ENCODE measurements around the gene CIDEA. TPM values are rescaled to one million over a fixed set of nuclear protein-coding genes. Genes with fewer than 3 reads are reported as not detected.
A peak's percentile ranks its signal among the peaks of the same experiment; 100 is the strongest.

CIDEA gene
- total RNA-seq, 1 donor from 2014 or later, result not detected

DNA sequence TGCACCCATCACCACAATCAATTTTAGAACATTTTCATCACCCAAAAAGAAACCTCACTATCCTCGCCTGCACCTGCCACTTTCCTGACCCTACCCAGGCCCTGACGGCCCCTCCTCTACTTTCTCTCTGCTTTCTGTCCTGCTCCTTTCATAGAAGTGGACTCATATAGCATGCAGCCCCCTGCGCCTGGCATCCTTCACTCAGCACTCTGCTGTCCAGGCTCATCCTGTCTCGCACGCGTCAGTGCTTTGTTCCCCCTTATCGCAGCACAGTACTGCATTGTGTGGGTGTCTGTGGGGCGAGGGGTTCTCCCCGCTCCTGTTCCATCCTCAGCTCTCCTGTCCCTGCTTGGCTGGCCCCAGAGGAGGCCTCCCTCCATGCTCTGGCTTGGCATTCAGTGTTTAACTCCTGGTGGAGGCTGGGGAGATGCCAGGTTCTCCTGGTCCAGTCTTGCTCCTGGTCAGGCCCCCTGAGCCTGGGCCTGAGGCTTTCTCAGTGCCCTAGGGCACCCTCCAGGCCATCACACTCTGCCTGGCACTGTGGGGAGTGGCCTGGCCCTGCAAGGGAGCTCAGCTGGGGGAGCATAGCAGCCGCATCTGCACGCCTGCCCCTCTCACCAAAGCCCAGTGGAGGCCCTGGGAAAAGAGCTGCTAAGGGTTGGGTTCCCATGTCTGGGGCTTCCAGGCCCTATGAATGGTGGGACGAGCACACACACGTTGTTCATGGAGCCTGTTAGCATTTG is 47.3 kb downstream of the CIDEA start:
- no peak overlapping the region for H3K4me3 Mint-ChIP-seq (ENCODE audit: low read depth)

DNA sequence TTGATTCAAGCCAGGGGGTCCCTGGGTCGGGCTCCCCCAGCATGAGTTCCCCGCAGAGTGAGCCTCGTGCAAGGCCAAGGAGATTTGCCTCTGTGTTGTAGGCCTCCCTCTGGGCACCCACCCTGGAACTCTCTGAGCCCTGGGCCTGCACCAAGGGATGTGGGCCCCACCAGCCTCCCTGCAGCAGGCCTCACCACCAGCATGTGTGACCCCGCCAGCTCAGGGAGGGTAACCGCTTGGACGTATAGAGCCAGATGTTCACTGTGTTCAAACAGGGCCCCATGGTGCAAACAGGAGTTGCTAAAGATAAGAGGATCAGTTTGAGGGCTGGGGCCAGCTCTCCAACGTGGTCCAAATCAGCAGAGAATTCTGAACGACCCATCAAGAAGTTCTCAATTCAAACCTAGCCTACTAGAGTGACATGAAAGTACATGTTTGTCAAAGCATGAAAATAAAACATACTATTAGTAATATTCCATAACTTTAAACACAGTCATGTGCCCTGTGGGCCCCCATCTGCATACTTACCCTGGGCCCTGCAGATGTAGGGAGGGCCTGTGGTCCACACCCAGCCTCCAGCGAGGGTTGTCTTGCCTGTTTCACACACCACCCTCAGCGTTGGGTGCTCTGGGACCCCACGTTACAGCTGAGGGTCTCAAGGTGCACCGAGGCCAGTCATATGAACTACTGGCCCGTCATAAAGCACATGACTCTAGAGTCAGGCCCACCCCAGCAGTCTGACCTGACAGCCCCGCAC is 48.4 kb downstream of the CIDEA start:
- no peak for DNase-seq (ENCODE audit: low spot score)
- peaks cover 50% of the 10 kb centered on the region for H3K27me3 Mint-ChIP-seq (ENCODE audit: low read depth)
- H3K4me3 Mint-ChIP-seq (ENCODE audit: low read depth), result no peak overlapping the region
- intact Hi-C loops (cut with micrococcal nuclease), result no loop called here
- H3K4me1 Mint-ChIP-seq (ENCODE audit: low read depth), result peaks cover 10% of the 10 kb centered on the region
- no peaks in the 10 kb centered on the region for H3K9me3 Mint-ChIP-seq
- H3K27ac Mint-ChIP-seq, result no peak overlapping the region
- no peaks in the 10 kb centered on the region for H3K36me3 Mint-ChIP-seq (ENCODE audit: low read depth)

More for the DNA sequence above, 47.3 kb downstream of the CIDEA start:
- no peak for DNase-seq (ENCODE audit: low spot score)
- no peaks in the 10 kb centered on the region for H3K9me3 Mint-ChIP-seq
- no peak overlapping the region for H3K27ac Mint-ChIP-seq
- intact Hi-C loops (cut with micrococcal nuclease), result no loop called here
- no peaks in the 10 kb centered on the region for H3K36me3 Mint-ChIP-seq (ENCODE audit: low read depth)
- H3K27me3 Mint-ChIP-seq (ENCODE audit: low read depth), result peaks cover 40% of the 10 kb centered on the region
- H3K4me1 Mint-ChIP-seq (ENCODE audit: low read depth), result no peaks in the 10 kb centered on the region

DNA sequence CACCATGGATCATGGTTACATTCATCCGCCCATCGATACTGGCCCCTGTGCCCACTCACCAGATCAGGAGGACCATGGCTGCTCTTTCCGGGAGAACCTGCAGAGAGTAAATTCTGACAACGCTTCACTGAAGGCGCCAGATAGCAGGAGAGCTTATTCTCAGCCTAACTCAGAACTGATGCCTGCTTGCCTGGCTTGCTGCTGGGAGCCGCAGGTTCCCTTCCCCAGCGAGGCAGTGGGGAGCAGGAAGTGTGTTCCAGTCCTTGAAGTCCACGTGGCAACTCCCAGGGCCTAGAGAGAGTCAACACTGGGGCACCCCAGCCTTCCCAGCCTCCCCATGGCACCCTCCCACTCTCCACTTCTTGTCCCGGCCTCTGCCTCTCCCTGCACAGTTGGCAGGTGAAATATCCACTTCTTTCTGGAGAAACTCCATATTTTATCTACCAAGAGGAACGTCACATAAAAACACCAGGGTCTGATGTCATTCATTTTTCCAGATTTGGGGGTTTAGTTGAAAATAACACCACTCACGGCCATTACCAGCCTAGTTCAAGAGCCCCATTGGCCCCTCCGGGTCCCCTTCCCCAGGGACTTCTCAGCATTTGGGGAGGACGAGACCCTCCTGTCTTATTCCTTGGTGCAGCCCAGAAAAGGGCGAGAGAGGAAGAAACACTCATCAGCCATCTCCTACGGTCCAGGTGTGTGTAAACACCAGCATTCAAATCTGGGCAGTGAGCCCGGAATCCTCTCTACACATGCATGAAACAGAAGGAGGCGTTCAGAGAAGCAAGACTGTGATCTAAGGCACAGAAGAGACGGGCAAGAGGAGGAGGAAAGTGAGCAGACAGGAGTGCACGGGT is 50.4 kb downstream of the CIDEA start:
- H3K27ac Mint-ChIP-seq, result no peak overlapping the region
- intact Hi-C loops (cut with micrococcal nuclease), result no loop called here
- peaks cover under 1% of the 10 kb centered on the region for H3K9me3 Mint-ChIP-seq
- H3K4me3 Mint-ChIP-seq (ENCODE audit: low read depth), result no peak overlapping the region
- peaks cover 48% of the 10 kb centered on the region for H3K27me3 Mint-ChIP-seq (ENCODE audit: low read depth)
- H3K4me1 Mint-ChIP-seq (ENCODE audit: low read depth), result peaks cover 14% of the 10 kb centered on the region
- peaks cover 4% of the 10 kb centered on the region for H3K36me3 Mint-ChIP-seq (ENCODE audit: low read depth)
- DNase-seq (ENCODE audit: low spot score), result no peak

DNA sequence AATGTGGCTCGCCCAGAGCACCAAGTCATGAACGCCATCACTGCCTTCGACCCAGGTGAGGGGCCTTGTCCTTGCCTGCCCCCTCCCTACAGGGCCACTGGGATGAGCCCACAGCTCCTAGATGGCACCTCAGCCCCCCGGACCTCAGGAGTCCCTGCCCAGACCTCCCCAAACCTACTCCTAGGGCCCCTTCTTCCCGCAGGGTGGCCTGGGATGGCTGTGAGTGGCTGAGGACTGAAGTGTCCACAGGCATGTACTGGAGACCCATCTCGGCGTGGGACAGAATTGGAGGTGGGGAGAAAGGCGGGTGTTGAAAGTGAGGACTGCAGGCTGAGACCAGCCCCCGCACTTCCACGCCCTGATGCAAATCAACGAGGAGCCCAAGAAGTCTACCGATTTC is 51.0 kb downstream of the CIDEA start:
- H3K4me3 Mint-ChIP-seq (ENCODE audit: low read depth), result no peak overlapping the region
- peaks cover 16% of the 10 kb centered on the region for H3K4me1 Mint-ChIP-seq (ENCODE audit: low read depth)
- DNase-seq (ENCODE audit: low spot score), result no peak
- H3K36me3 Mint-ChIP-seq (ENCODE audit: low read depth), result peaks cover 8% of the 10 kb centered on the region
- intact Hi-C loops (cut with micrococcal nuclease), result no loop called here
- H3K9me3 Mint-ChIP-seq, result peaks cover 4% of the 10 kb centered on the region
- H3K27ac Mint-ChIP-seq, result no peak overlapping the region
- H3K27me3 Mint-ChIP-seq (ENCODE audit: low read depth), result peaks cover 43% of the 10 kb centered on the region

DNA sequence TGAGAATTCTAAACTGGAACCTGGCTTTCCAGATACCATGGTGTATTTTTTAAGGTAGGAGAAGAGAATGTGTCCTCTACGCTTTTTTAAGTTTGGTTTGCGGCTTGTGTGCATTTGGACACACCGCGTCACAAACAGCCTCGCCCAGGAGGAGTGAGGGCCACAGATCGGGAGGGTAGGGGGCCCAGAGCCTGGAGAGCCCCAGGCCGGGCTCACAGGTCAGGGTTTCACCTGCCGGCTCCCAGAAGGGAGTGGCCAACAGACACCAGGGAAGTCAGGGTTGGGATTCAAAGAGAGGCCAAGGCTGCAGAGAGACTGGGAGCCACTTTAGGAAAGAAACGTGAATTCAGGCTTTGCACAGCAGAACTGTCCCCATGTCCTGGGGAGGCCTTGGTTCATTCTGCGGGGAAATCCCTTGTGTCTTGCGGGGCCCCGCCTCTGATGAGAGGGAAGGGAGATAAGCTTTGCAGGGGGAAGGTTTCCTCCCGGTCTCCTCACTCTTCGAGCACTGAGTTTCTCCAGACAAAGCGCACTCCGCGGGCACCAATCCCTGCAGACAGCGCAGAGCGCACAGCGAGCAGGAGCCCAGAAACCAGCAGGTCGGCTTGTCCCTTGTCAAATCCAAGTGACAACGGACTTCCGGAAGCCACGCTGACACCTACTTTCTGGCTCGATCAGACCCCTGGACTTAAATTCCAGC is 51.9 kb downstream of the CIDEA start:
- Mint-ChIP-seq H3K4me3 (ENCODE audit: low read depth) (peak overlapping the region; percentile 88), H3K27ac (no peak overlapping the region), H3K36me3 (ENCODE audit: low read depth) (peaks cover 15% of the 10 kb centered on the region), H3K4me1 (ENCODE audit: low read depth) (peaks cover 16% of the 10 kb centered on the region), H3K27me3 (ENCODE audit: low read depth) (peaks cover 39% of the 10 kb centered on the region), H3K9me3 (peaks cover 4% of the 10 kb centered on the region)
- no peak for DNase-seq (ENCODE audit: low spot score)
- intact Hi-C loops (cut with micrococcal nuclease), result no loop called here

DNA sequence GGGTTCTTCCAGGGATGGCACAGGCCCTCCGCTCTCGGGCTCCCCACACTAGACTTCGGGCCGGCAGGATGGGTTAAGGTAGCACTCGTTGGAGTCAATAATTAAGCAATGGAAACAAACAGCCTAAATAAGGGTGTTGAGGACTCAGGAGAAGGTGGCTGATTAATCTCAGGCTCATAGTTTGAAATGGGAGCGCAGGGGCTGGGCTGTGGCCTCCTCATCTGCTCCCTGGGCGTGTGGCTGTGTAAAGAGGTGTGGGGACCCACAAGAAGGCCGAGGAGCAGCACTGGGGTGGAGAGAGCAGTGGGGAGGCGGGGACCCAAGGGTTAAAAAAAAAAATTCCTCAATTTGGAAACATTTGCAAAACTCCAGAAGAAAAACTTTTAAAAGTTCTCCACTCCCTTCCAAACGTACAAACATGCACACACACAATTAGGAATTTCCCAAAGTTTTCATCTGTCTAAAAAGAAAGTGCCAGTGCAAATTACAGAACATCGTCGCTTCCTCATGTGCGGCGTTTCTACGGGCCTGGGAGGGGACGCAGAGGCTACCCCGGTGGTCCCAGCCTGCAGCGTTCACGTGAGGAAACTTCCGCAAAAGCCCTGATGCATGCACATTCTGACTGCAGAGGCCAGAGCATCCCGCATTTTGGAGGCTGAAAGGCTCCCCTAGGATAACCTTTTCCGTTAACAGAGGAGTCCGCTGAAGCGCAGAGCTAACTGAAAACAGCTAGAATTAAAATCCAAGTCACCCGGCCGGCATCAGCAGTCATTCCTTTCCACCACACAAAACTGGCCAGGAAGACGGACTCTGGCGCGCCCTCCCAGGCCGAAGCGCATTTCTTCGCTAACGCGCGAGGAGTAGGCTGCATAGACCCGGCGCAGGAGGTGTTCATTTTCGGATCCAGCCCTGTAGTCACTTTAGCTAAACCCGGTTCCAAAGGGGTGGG is 52.9 kb downstream of the CIDEA start:
- peaks cover 36% of the 10 kb centered on the region for H3K27me3 Mint-ChIP-seq (ENCODE audit: low read depth)
- peak overlapping the region; percentile 88 for H3K4me3 Mint-ChIP-seq (ENCODE audit: low read depth)
- DNase-seq (ENCODE audit: low spot score), result no peak
- peak overlapping the region; percentile 83 for H3K27ac Mint-ChIP-seq
- intact Hi-C loops (cut with micrococcal nuclease), result no loop called here
- peaks cover 16% of the 10 kb centered on the region for H3K4me1 Mint-ChIP-seq (ENCODE audit: low read depth)
- H3K9me3 Mint-ChIP-seq, result peaks cover 10% of the 10 kb centered on the region
- H3K36me3 Mint-ChIP-seq (ENCODE audit: low read depth), result peaks cover 25% of the 10 kb centered on the region

DNA sequence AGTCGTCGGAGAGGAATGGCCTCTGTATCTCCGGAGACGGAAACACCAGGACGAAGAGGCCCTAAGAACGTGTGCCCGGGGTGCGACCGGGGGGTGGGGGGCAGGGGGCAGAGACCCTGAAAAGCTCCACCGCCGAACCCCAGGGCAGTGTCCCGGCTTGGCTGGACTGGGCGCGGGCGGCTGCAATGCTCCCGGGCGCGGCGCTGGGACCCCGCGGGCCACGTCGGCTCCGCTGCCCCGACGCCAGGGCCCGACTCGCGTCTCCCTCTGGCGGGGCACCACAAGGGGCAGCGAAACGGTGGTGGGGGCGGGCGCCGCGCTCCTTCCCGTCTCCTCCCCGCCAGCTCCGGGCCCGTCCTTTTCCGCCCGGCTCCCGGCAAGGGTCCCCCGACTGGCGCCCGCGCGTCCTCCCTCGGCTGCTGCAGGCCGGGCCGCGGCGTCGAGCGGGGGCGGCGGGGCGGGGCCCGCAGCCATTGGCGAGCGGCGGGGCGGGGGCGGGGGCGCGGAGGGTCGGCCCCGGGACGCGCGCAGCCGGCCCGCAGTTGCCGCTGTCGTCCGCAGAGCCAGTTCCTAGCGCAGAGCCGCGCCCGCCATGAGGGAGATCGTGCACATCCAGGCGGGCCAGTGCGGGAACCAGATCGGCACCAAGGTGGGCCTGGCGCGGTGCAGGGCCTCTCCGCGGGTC is 53.7 kb downstream of the CIDEA start, which contains the start of gene TUBB6:
Gene TUBB6, plus strand, starts transcription at position 541 of the 685 bp plus-strand sequence. Its CDS starts 52 bp downstream, at position 593.
- H3K27ac Mint-ChIP-seq, result peak within 1 kb of the TSS; percentile 83
- DNase-seq (ENCODE audit: low spot score), result peak; percentile 28
- peaks cover 36% of the 10 kb centered on the region for H3K27me3 Mint-ChIP-seq (ENCODE audit: low read depth)
- peaks cover 30% of the 10 kb centered on the region for H3K36me3 Mint-ChIP-seq (ENCODE audit: low read depth)
- H3K9me3 Mint-ChIP-seq, result peaks cover 11% of the 10 kb centered on the region
- intact Hi-C loops (cut with micrococcal nuclease), result loop anchor here (1.0 kb wide), 1 partner anchor 69 kb away; the partner anchor contains the start of gene AFG3L2
- peak within 1 kb of the TSS; percentile 88 for H3K4me3 Mint-ChIP-seq (ENCODE audit: low read depth)
- peaks cover 16% of the 10 kb centered on the region for H3K4me1 Mint-ChIP-seq (ENCODE audit: low read depth)

DNA sequence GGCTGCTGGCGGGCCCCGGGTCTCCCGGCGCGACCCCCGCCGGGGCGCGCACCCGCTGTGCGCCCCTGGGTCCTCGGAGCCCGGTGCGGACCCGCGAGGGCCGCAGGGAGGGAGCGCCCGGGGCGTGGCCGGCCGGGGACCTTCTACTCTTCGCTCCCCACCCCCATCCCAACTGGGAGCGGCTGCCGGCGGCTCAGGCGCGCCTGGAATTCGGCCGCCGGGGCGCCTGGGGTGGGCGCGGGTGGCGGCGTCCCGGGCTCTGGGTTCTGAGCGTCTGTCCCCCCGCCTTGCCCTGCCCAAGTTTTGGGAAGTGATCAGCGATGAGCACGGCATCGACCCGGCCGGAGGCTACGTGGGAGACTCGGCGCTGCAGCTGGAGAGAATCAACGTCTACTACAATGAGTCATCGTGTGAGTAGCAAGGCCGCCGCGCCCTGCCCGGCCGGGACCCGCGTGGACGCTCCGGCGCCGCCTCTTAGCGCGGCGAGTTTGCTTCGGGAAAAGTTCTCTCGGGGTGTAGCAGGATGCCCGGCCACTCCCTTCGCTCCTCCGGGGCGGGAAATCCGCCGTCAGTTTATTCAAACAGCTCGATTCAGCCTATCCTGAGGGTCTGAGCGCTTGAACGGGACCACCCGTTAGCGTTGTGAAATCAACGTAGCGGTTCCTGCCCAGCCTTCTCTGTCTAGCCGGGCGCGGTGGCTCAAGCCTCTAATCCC is 54.4 kb downstream of the CIDEA start:
- DNase-seq (ENCODE audit: low spot score), result peak; percentile 23
- Mint-ChIP-seq H3K27me3 (ENCODE audit: low read depth) (peaks cover 36% of the 10 kb centered on the region), H3K36me3 (ENCODE audit: low read depth) (peaks cover 37% of the 10 kb centered on the region), H3K4me1 (ENCODE audit: low read depth) (peaks cover 16% of the 10 kb centered on the region), H3K9me3 (peaks cover 11% of the 10 kb centered on the region), H3K4me3 (ENCODE audit: low read depth) (peak overlapping the region; percentile 84), H3K27ac (peak overlapping the region; percentile 68)
- intact Hi-C loops (cut with micrococcal nuclease), result loop anchor here (1.0 kb wide), 1 partner anchor 69 kb away; the partner anchor contains the start of gene AFG3L2

DNA sequence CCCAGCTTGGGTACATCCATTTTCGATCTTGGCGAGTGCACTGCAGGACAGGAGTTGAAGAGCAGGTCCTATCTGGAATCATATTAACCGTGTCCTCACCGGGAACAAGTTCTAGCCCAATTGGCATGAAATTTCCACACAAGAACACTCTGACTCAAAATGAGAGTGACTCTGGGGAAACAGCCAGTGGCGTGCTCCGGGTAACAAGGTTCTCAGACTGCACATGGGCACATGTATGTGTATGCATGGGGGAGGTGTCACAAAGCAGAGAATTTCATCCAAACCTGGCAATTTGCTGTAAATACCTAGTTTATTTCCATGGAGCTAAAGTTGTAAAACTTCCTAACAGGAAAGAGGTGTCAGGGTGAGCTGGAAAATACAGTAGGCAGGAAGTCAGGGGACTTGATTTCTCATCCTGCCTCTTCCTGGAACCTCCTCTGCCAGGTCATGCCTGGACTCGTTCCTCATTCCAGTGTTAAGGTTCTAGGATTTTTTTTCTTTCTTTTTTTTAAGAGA is 55.6 kb downstream of the CIDEA start:
- peaks cover 16% of the 10 kb centered on the region for H3K4me1 Mint-ChIP-seq (ENCODE audit: low read depth)
- intact Hi-C loops (cut with micrococcal nuclease), result no loop called here
- H3K9me3 Mint-ChIP-seq, result peaks cover 11% of the 10 kb centered on the region
- H3K36me3 Mint-ChIP-seq (ENCODE audit: low read depth), result peaks cover 45% of the 10 kb centered on the region
- no peak for DNase-seq (ENCODE audit: low spot score)
- peaks cover 29% of the 10 kb centered on the region for H3K27me3 Mint-ChIP-seq (ENCODE audit: low read depth)
- no peak overlapping the region for H3K27ac Mint-ChIP-seq
- peak overlapping the region; percentile 84 for H3K4me3 Mint-ChIP-seq (ENCODE audit: low read depth)

DNA sequence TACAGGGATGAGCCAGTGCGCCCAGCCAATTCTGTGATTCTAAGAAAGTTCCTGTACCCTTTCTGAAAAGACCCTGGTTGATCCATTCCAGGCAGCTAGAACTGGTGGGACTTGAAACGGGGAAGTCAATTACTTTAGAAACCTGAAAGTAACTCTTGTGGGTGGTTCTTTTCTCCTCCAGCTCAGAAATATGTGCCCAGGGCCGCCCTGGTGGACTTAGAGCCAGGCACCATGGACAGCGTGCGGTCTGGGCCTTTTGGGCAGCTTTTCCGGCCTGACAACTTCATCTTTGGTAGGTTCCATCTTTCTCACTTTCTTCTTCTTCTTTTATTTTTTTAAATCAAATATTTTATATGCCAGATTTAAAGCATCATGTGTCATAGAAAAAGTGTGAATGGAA is 56.6 kb downstream of the CIDEA start:
- no peak for DNase-seq (ENCODE audit: low spot score)
- peaks cover 16% of the 10 kb centered on the region for H3K4me1 Mint-ChIP-seq (ENCODE audit: low read depth)
- H3K4me3 Mint-ChIP-seq (ENCODE audit: low read depth), result no peak overlapping the region
- H3K27me3 Mint-ChIP-seq (ENCODE audit: low read depth), result peaks cover 23% of the 10 kb centered on the region
- no peak overlapping the region for H3K27ac Mint-ChIP-seq
- H3K36me3 Mint-ChIP-seq (ENCODE audit: low read depth), result peaks cover 52% of the 10 kb centered on the region
- peaks cover 11% of the 10 kb centered on the region for H3K9me3 Mint-ChIP-seq
- intact Hi-C loops (cut with micrococcal nuclease), result no loop called here

Data from activated T-helper 2 cell treated with anti-CD3 and anti-CD28 coated beads, Interferon-gamma antibody, Interleukin-2, Interleukin-4, amounts not matched to agents 10 μg/mL and 5 μg/mL and 100 μg/mL, durations not matched to agents 14 hours and 24 hours and 36 hours (primary cell).